Stomach smooth muscle (tissue), 2 donors: ENCODE results near the gene SMIM3.
A peak's percentile ranks its signal among the peaks of the same experiment; 100 is the strongest.

ENCODE experiments used
- H3K27ac ChIP-seq: one replicate; pipeline ENCODE4 v1.7.0; 2013; ENCODE audit warnings: mild to moderate bottlenecking, low read length, inconsistent platforms
- H3K27me3 ChIP-seq, 2 donors: one replicate each; pipeline ENCODE4 v1.7.0; 2013; ENCODE audit warnings: low read length in 2 of 2; ENCODE audit not compliant: insufficient read depth in 2 of 2, control insufficient read depth in 1 of 2
- H3K36me3 ChIP-seq, 2 donors: one replicate each; pipeline ENCODE4 v1.7.0; 2013; ENCODE audit warnings: low read length in 2 of 2; ENCODE audit not compliant: control insufficient read depth in 2 of 2, insufficient read depth in 2 of 2
- H3K4me1 ChIP-seq: one replicate; pipeline ENCODE4 v1.7.0; 2013; ENCODE audit warnings: low read length; ENCODE audit not compliant: control insufficient read depth, insufficient read depth
- H3K4me3 ChIP-seq, 2 donors: one replicate each; pipeline ENCODE4 v1.7.0; 2013; ENCODE audit warnings: low read length in 2 of 2
- H3K9ac ChIP-seq, 2 donors: one replicate each; pipeline ENCODE4 v1.7.0; 2013; ENCODE audit warnings: low read length in 2 of 2, mild to moderate bottlenecking in 1 of 2
- H3K9me3 ChIP-seq, 2 donors: one replicate each; pipeline ENCODE4 v1.7.0; 2013; ENCODE audit warnings: low read length in 2 of 2; ENCODE audit not compliant: control insufficient read depth in 2 of 2
- donor health status: healthy.
- donor health status: Pancreatic carcinoma.

The SMIM3 gene

DNA sequence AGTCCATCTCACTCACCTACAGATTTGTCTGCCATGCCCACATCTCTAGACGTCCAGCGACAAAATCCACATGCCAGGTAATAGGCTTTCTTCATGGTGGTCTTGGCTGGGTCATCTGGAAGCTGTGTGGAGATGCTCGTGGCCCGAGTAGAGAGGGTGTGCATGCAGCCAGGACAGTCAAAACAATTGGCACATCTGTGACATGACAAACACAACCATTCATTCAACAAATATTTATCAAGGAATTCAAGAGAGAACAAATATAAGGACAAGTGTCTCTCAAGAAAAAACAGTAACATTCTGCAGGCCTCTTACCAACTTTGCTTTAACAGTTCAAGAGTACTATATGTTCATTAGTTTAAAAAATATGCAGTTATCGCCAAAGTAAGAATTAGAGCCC is 25.1 kb upstream of the SMIM3 start:
- H3K27me3 ChIP-seq: no peaks in the 10 kb centered on the region
- H3K9ac ChIP-seq: no peak overlapping the region
- peaks cover 12 to 30% of the 10 kb centered on the region in 2 donors for H3K36me3 ChIP-seq
- H3K4me1 ChIP-seq: peaks cover 3% of the 10 kb centered on the region
- no peaks in the 10 kb centered on the region for H3K9me3 ChIP-seq
- no peak overlapping the region for H3K27ac ChIP-seq
- no peak overlapping the region for H3K4me3 ChIP-seq

DNA sequence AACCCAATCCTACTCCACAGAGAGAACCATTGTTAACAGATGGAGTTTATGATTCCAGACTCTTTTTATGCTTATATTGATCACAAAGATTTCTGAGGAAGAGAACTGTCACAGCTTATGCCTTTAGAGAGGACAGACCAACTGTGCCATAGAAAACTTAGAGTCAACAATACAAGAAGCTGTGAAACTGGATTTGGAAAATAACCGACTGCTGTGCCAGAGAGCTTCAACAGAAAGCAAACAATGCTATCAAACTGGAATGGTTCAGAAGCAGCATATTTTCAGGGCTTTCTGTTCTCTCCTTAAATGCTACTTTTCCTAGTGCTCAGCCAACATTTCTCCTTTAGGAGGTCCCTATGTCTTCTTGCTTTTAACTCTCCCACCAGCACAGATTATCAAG is 24.7 kb upstream of the SMIM3 start:
- Histone ChIP-seq H3K27ac (no peak overlapping the region), H3K9ac (no peak overlapping the region), H3K9me3 (no peaks in the 10 kb centered on the region), H3K27me3 (no peaks in the 10 kb centered on the region), H3K4me1 (peaks cover 3% of the 10 kb centered on the region), H3K4me3 (no peak overlapping the region), H3K36me3 (peaks cover 12 to 30% of the 10 kb centered on the region in 2 donors)

DNA sequence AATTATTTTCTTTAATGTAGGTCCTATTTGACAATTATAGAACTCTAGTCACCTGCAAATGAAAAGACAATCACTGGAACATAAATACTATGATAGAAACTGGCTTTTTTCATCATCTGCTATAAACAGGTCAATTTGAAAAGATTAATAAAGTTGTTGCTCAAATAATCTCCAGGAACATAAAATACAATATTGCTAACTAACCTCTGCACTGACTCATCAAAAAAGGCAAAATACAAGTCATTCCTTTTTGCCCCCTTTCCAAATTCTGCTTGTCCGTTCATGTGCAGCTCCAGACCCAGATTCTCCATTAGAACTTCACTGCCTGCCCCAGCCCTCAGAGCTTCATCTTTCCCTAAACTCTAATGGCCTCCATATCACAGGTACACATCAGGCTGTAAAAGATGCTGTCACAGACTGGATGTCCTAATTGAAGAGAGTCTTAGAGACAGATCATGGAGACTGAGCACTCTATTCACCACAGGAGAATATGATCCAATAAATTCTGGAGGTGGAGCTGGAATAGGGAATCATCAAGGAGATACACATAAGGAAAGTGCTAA is 21.4 kb upstream of the SMIM3 start:
- H3K9ac ChIP-seq: peak overlapping the region in 1 of 2 donors; percentile 95
- peaks cover 12 to 24% of the 10 kb centered on the region in 2 donors for H3K36me3 ChIP-seq

DNA sequence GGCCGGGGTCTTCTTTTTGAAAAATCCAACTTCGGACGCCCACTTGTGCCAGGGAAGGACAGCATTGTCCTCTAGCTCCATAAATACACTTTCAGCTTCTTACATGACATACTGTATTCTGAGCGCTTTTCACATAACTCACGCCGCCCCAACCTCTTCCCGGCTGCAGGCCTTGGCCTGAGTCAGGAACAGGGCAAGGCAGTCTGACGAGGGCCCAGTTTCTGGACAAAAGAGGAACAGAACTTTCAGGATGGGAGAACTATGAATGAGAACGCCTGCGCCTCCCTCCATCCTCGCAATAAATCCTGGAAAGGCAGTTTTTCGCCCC is 20.4 kb upstream of the SMIM3 start:
- Histone ChIP-seq H3K9ac (peak overlapping the region; percentile 95 to 97), H3K36me3 (peaks cover 12 to 22% of the 10 kb centered on the region in 2 donors), H3K4me3 (peak overlapping the region; percentile 92 to 95), H3K9me3 (no peaks in the 10 kb centered on the region), H3K27me3 (no peaks in the 10 kb centered on the region), H3K27ac (peak overlapping the region; percentile 99), H3K4me1 (peaks cover 9% of the 10 kb centered on the region)

More for the DNA sequence above, 21.4 kb upstream of the SMIM3 start:
- Histone ChIP-seq H3K27ac (no peak overlapping the region), H3K4me3 (peak overlapping the region in 1 of 2 donors; percentile 13), H3K27me3 (no peaks in the 10 kb centered on the region), H3K9me3 (no peaks in the 10 kb centered on the region), H3K4me1 (peaks cover 9% of the 10 kb centered on the region)

DNA sequence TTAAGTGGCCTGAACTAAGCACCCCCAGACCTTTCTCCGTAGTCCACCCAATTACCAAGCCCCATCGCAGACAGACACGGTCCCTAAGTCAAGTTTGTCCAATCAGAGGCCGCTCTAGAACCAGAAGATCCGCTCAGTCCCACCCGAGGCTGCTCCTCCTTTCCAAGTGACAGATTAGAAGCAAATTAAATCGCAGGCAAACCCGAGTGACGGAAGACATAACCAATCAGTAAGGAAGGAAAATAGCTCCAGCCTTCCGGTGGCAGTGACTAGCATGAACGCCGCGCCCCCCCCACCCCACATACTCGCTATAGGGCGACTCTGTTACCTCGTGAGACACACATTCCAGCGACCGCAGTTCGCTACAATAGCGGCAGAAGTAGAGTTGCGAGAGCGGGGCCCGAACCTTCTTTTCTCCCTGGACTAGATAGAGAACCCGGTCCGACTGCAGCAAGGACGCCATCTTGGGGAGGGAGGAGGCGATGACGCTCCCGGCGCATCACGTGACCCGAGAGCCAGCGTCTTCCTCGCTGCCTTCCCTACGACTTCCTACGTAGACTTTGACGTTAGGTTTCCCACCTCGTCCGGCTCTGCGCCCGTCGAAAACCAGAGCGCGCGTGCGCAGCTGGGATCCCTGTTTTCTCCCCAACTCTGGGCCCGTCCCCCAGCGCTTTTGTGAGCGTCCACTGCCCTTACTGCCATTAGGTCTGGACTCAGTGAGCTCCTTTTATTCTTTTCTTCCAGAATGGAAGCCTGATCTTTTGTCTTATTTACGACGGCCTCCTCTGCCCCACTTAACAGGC is 19.8 kb upstream of the SMIM3 start, which contains the start of gene DCTN4:
Gene DCTN4 (minus strand): TSS at position 487 of the 803 bp plus-strand sequence. CDS start 24 bp downstream, at position 463.
- Histone ChIP-seq H3K27ac (peak within 1 kb of the TSS; percentile 99), H3K27me3 (no peaks in the 10 kb centered on the region), H3K4me3 (peak within 1 kb of the TSS; percentile 92 to 95), H3K9me3 (no peaks in the 10 kb centered on the region), H3K36me3 (peaks cover 9 to 16% of the 10 kb centered on the region in 2 donors), H3K4me1 (peaks cover 9% of the 10 kb centered on the region), H3K9ac (peak within 1 kb of the TSS; percentile 95 to 97)

DNA sequence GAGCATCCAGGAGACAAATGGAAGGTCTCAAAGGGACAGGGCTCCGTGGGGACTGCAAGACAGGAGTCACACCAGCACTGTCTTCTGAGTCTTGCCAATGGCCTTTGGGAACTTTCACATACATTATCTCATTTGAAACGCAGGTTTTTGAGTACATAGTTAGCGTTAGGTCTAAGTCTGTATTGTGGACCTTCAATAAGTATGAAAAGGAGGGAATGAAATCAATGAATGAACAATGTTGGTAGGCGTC is 19.3 kb upstream of the SMIM3 start:
- H3K27me3 ChIP-seq: no peaks in the 10 kb centered on the region
- peak overlapping the region; percentile 99 for H3K27ac ChIP-seq
- H3K36me3 ChIP-seq: peaks cover 6 to 11% of the 10 kb centered on the region in 2 donors
- no peaks in the 10 kb centered on the region for H3K9me3 ChIP-seq
- peak overlapping the region; percentile 95 to 97 for H3K9ac ChIP-seq
- H3K4me3 ChIP-seq: peak overlapping the region; percentile 92 to 95
- peaks cover 9% of the 10 kb centered on the region for H3K4me1 ChIP-seq

DNA sequence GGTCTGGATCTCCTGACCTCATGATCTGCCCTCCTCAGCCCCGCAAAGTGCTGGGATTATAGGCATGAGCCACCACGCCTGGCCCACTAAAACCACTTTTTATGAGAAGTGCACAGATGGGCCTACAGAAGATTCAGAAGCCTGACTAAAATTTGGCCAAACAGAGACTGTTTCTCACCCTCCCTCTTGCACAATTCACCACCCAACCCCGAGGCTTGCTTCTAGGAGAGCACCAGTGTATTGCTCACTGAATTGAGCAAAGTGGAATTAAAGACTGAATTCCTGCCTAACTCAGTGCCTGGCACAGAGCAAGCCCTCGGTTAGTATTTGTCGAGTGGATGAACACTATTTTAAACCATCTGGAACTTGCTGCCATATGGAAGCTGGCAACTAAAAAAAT is 16.3 kb upstream of the SMIM3 start:
- Histone ChIP-seq H3K36me3 (no peaks in the 10 kb centered on the region), H3K27ac (no peak overlapping the region), H3K9me3 (no peaks in the 10 kb centered on the region), H3K4me3 (no peak overlapping the region), H3K4me1 (peaks cover 8% of the 10 kb centered on the region), H3K27me3 (no peaks in the 10 kb centered on the region), H3K9ac (no peak overlapping the region)

DNA sequence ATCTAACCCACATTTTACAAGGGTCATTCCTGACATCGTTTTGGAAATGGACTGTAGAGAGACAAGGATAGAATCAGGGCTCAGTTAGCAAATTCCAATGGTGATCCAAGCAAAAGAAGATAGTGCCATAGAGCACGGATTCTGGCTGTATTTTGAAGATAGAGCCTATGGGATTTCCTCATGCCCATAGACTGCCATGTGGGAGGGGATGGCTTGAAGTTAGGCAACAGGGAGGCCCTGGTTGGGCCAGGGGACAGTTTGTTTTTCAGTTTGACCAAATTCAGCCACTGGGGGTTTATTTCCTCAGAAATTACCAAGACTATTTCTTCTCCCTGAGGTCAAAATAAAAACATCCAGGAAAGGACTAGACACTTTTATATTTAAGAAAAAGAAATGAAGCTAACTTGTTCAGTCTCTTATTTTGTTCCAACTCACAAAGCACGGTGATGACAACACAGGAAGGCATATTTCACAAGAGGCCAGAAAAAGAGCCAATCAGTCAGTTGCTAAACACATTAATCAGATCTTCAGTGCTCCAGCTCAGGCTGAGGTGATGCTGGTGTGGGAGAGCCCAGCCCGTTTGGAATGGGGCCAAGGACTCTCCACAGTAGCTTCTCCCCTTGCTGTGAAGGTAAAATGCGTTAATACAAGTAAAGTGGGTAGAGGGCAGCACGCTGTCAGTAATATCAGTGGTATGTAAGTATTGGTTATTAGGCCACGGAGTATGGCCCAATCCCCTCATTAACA is 15.4 kb upstream of the SMIM3 start:
- H3K27ac ChIP-seq: no peak overlapping the region
- H3K4me1 ChIP-seq: peaks cover 5% of the 10 kb centered on the region

DNA sequence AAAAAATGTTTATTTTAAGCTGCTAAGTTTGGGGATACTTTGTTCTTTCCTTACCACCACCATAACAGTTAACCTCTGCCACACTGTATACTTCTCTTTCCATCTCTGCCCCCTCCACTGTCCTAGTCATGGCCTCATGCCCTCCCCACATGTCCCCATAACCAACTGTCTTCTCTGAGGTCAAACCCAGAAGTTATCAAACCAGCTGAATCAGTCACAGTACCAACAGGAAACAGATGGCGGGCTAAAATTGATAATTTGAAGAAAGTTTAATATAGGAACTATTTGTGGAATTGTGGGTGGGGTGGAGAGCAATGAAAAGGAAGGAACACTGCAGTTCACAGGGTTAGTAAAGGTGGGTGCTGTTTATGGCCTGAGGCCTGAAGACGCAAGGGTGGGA is 14.0 kb upstream of the SMIM3 start:
- Histone ChIP-seq H3K4me1 (no peaks in the 10 kb centered on the region), H3K9me3 (no peaks in the 10 kb centered on the region), H3K27ac (no peak overlapping the region), H3K9ac (no peak overlapping the region), H3K4me3 (no peak overlapping the region), H3K27me3 (no peaks in the 10 kb centered on the region), H3K36me3 (no peaks in the 10 kb centered on the region)

More for the DNA sequence above, 15.4 kb upstream of the SMIM3 start:
- Histone ChIP-seq H3K27me3 (no peaks in the 10 kb centered on the region), H3K9me3 (no peaks in the 10 kb centered on the region), H3K36me3 (no peaks in the 10 kb centered on the region), H3K4me3 (no peak overlapping the region), H3K9ac (no peak overlapping the region)

DNA sequence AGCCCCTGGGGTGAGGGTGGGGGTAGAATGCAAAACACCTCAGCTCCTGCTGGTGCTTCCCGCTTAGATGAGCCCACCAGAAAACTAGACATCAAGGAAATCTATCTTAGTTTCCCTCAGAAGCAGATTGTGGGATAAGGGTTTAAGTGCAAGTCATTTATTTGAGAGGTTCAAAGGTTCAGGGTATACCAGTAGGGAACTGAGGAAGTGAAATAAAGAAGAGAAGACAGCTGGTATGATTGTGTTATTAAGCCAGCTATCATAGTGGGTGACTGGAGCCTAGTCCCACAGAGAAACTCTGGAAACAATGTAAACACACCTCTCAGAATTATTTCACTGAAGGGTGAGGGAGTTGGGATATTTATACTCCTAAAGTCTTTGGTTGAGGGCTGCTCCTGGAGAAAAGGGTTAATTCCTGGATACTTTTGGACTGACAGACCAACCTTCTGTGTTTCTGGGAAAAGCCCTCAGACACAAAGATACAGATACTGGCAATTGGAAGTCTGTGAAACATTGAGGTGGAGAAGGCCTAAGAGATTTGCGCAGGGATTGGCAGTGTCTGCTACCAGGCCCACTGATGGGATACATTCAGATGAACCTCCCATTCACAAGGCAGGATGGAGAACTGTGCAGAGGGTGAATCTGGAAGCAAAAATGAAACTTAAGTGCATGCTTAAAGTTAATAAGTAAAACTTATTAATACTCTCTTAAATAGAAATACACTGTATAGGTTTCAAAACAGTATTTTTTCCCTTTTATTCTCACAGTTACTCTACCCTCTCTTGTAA is 13.4 kb upstream of the SMIM3 start:
- H3K9me3 ChIP-seq: no peaks in the 10 kb centered on the region
- H3K27me3 ChIP-seq: no peaks in the 10 kb centered on the region
- no peak overlapping the region for H3K4me3 ChIP-seq
- H3K4me1 ChIP-seq: no peaks in the 10 kb centered on the region
- H3K9ac ChIP-seq: no peak overlapping the region
- no peak overlapping the region for H3K27ac ChIP-seq
- no peaks in the 10 kb centered on the region for H3K36me3 ChIP-seq
